Neural crest cell (in vitro differentiated cells): Measurements from ENCODE around the gene STAMBP. TPM values are rescaled to one million over a fixed set of nuclear protein-coding genes. Genes with fewer than 3 reads are reported as not detected.
"Not testable (repeated sequence)": the region's sequence is repeated elsewhere in the genome, so short reads cannot be mapped to it uniquely, and the experiment has no call there.

Experiments used
- DNase-seq: peaks from one replicate; pipeline ENCODE4 v3.0.0; 2021; ENCODE audit warnings: low read depth, mixed read lengths, low spot score
- H3K27ac Mint-ChIP-seq: one replicate; pipeline ENCODE4 v1.8.0; 2021; ENCODE audit warnings: mild to moderate bottlenecking, mixed read lengths; ENCODE audit not compliant: unreplicated experiment
- H3K27me3 Mint-ChIP-seq: 2 replicates; pipeline ENCODE4 v1.8.0; 2021; ENCODE audit warnings: low read depth, mild to moderate bottlenecking, mixed read lengths
- H3K36me3 Mint-ChIP-seq: 2 replicates; pipeline ENCODE4 v1.8.0; 2021; ENCODE audit warnings: low read depth, mild to moderate bottlenecking, mixed read lengths
- H3K4me1 Mint-ChIP-seq: 2 replicates; pipeline ENCODE4 v1.8.0; 2021; ENCODE audit warnings: mixed read lengths
- H3K4me3 Mint-ChIP-seq: one replicate; pipeline ENCODE4 v1.8.0; 2021; ENCODE audit warnings: mild to moderate bottlenecking, mixed read lengths
- H3K9me3 Mint-ChIP-seq: 2 replicates; pipeline ENCODE4 v1.8.0; 2021; ENCODE audit warnings: mixed read lengths
- CTCF ChIP-seq: fragments of 200-600 bp; sonication (generic); conservative IDR thresholded peaks from 2 replicates; pipeline ENCODE4 v1.5.0; 2021; ENCODE audit warnings: antibody characterized with exemption, mild to moderate bottlenecking
- total RNA-seq: library from RNA; stranded (reverse); gene quantifications from 2 replicates; pipeline ENCODE4 v1.2.1, GENCODE V29; 2021

The STAMBP gene
- total RNA-seq, 1 donor from 2014 or later = 37.4 TPM

GRCh38 chr2:73885406-73885805 lies 56.6 kb downstream of the STAMBP start:
- no peak for DNase-seq
- Mint-ChIP-seq H3K27ac (no peak overlapping the region), H3K9me3 (no peaks in the 10 kb centered on the region), H3K4me1 (no peaks in the 10 kb centered on the region), H3K36me3 (no peaks in the 10 kb centered on the region), H3K27me3 (peaks cover 13% of the 10 kb centered on the region), H3K4me3 (no peak overlapping the region)
- TF ChIP-seq CTCF = no peak

GRCh38 chr2:73886357-73886756 lies 57.6 kb downstream of the STAMBP start:
- H3K4me1 Mint-ChIP-seq = no peaks in the 10 kb centered on the region
- H3K27me3 Mint-ChIP-seq = peaks cover 8% of the 10 kb centered on the region
- peak overlapping the region; percentile 9 for H3K27ac Mint-ChIP-seq
- no peak for TF ChIP-seq CTCF
- H3K36me3 Mint-ChIP-seq = no peaks in the 10 kb centered on the region
- DNase-seq = no peak
- no peaks in the 10 kb centered on the region for H3K9me3 Mint-ChIP-seq
- no peak overlapping the region for H3K4me3 Mint-ChIP-seq

GRCh38 chr2:73887596-73888353 lies 59.0 kb downstream of the STAMBP start:
- H3K4me1 Mint-ChIP-seq, H3K27me3 Mint-ChIP-seq, DNase-seq, H3K36me3 Mint-ChIP-seq, H3K4me3 Mint-ChIP-seq, H3K27ac Mint-ChIP-seq, H3K9me3 Mint-ChIP-seq: not testable (repeated sequence)

- DNase-seq = no peak
- H3K9me3 Mint-ChIP-seq = no peaks in the 10 kb centered on the region
- H3K36me3 Mint-ChIP-seq = no peaks in the 10 kb centered on the region
- no peak overlapping the region for H3K4me3 Mint-ChIP-seq
- no peaks in the 10 kb centered on the region for H3K4me1 Mint-ChIP-seq
- no peak overlapping the region for H3K27ac Mint-ChIP-seq
- peaks cover 3% of the 10 kb centered on the region for H3K27me3 Mint-ChIP-seq
- TF ChIP-seq CTCF = no peak
Measured at GRCh38 chr2:73888388-73888787, 59.6 kb downstream of the STAMBP start.

- Mint-ChIP-seq H3K4me3 (no peak overlapping the region), H3K27ac (no peak overlapping the region), H3K9me3 (no peaks in the 10 kb centered on the region), H3K27me3 (no peaks in the 10 kb centered on the region), H3K36me3 (no peaks in the 10 kb centered on the region), H3K4me1 (no peaks in the 10 kb centered on the region)
- DNase-seq = no peak
- TF ChIP-seq CTCF = no peak
Measured at GRCh38 chr2:73889206-73889605, 60.4 kb downstream of the STAMBP start.

- Mint-ChIP-seq H3K36me3 (no peaks in the 10 kb centered on the region), H3K27ac (no peak overlapping the region), H3K9me3 (no peaks in the 10 kb centered on the region), H3K27me3 (no peaks in the 10 kb centered on the region), H3K4me3 (no peak overlapping the region), H3K4me1 (no peaks in the 10 kb centered on the region)
- TF ChIP-seq CTCF = no peak
- DNase-seq = no peak
Measured at GRCh38 chr2:73890301-73891092, 61.7 kb downstream of the STAMBP start.
